Dedifferentiated amniotic fluid mesenchymal stem cell (primary cell): ENCODE results near the gene DLST.

Experiments used
- DNase-seq: peaks from one replicate; pipeline ENCODE4 v3.0.0-alpha.2; 2016; ENCODE audit errors: extremely low spot score

Gene DLST

DNA sequence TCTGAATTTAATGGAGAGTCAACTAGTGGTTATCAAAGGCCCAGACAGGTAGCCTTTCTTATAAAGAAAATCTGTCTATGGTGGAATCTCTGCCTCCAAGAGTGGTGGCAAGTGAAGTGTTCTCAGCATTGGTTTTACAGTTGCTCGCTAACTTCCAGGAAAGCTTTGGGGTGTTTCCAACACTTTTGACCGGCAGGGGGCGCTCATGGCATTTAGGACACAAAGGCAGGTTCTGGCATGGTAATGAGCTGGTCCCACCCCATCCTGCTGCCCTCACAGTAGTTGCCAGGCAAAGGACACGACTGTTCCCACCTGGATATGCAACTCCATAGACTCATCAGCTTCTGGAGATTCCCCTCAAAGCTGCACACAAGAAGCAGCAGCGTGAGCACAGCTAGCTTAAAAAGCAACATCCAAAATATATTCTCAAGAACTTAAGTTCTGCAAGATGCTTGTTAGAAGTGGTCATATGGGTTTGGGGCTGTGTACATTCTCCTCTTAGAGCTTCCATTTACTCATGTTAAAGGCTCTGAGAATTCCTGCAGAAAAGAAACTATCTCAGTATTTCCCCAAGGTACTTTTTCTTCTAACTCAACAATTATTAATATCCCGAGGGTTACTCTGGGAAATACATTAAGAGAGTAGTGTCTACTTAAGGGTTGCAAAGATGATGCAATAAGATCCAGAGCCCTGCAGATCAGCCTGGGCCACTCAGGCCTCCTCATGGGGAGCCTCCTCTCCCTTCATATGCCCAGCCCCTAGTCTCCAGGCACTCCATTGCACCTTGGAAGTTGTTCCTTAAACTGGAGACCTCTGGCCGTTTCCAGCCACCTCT lies 20.6 kb upstream of the DLST start:
- DNase-seq, result peak; percentile 85

GRCh38 chr14:74861734-74862090 lies 20.0 kb upstream of the DLST start:
- no peak for DNase-seq

- DNase-seq, result no peak
These were observed 18.4 kb upstream of the DLST start for GRCh38 chr14:74863274-74863673.

DNA sequence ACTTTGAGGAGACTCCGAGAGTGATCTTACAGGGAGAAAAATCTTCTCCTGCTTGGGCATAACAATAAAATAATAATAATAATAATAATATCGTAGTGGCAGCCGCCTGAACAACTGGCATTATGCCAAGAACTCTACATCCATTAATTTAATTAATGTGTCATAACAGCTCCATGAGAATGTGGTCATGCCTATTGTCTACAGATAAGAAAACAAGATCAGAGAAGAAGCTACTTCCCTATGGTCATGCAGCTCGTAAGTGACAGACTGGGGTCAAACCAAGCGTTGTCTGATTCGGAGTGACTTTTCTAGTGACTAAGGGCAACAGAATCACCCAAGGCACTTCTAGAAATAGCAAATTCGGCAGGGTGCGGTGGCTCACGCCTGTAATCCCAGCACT lies 17.5 kb upstream of the DLST start:
- no peak for DNase-seq

GRCh38 chr14:74865156-74865555 lies 16.6 kb upstream of the DLST start:
- DNase-seq, result no peak

DNA sequence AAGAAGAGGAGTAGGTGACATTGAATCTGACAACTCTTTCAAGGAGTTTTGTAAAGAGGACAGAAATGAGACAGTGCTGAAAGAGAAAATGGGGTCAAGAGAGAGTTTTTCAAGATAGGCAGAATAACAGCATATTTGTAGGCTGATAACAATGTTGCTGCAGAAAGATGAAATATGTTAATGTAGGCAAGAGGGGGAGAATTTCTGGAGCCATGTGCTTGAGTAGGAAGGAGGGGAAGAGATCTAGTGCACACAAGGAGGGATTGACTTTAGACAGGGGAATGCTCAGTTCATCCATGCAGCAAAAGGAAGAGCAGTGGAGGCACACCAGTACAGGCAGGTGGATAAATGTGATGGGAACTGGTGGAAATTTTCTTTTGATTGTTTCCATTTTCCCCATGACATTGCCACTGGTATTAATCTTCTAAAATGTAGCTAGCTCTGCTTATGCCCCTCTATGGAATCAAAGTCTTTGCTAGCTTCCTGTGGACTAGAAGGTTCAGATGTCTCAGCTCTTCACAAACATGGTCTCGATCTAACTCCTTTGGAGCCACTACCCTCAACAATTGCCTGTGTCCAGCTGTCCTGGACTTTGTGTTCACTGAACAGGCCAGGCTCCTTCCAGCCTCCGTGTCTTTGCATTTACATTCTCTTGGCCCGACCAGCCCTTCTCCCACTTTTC lies 14.9 kb upstream of the DLST start:
- DNase-seq, result no peak

- peak; percentile 71 for DNase-seq
These were observed 14.0 kb upstream of the DLST start for GRCh38 chr14:74867673-74868072.

- no peak for DNase-seq
These were observed 13.0 kb upstream of the DLST start for GRCh38 chr14:74868739-74869138.

DNA sequence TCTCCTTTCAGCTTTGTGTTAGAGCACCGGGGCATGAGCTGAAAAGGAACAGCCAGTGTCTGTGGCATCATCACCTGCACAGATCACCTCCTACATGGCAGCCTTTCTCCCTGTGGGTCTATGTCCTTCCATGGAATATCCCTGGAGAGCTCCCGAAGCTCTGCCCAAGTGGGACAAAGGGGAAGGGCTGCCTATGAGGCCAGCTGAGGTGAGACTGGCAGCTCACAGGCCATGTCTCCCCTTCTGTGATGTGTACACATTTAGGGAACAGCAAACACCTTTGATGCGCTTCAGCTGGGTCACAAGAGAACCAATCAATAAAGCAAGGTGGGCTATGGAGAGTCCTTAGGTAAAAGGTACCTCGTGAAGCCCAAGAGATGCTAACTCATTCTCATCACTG lies 9.9 kb upstream of the DLST start:
- DNase-seq, result no peak

GRCh38 chr14:74875204-74875603 lies 6.5 kb upstream of the DLST start:
- DNase-seq, result no peak

DNA sequence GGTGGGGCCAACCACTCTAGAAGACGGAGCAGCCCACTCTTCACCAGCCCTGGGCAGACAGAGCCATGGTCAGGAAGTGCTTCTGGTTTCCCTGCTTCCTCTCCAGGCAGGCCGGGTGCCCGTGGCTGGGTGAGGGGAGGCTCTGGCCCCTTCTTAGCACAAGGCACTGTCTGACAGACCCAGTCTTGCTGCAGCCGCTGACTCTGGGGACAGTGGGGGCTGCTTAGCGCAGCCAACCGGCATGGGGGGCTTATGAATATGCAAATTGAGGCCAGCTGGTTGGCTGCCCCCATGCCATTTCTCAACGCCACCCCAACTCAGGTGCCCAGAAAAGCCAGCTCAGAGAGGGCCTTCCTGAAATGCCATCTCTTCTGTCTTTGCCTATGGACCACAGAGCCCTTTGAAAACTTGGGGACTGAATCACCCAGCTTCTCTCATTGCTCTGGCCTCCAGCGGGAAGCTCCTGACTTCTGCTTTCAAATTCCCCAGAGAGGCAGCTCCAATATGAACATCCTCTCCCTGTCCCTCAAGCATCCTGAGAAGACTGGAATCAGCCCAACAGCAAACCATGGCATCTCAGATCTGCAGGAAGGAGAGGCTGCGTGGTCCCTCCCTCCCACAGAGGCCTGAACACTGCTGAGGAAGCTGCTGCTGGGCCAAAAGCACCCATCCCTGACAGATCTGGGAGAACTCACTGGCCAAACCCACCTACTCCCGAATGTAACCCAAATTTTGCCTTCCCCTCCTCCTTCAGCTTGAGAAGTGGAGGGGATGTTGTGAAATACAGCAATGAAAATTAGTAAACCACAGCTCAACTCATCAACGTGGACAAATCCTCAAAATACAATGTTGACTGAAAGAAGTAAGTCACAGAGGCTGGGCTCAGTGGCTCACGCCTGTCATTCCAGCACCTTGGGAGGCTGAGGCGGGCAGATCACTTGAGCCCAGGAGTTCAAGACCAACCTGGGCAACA lies 5.5 kb upstream of the DLST start, which contains the start of gene PROX2:
Gene PROX2, minus strand, starts transcription at position 205 of the 973 bp plus-strand sequence. CDS start 12,311 bp downstream, outside the sequence.
- no peak for DNase-seq

- no peak for DNase-seq
These were observed 2.1 kb upstream of the DLST start for GRCh38 chr14:74879427-74880182.

GRCh38 chr14:74882103-74882920 lies 596 bp downstream of the DLST start:
- peak; percentile 17 for DNase-seq

GRCh38 chr14:74886001-74886400 lies 4.3 kb downstream of the DLST start:
- DNase-seq, result peak; percentile 93

- DNase-seq, result no peak
These were observed 6.7 kb downstream of the DLST start for GRCh38 chr14:74888164-74889158.

DNA sequence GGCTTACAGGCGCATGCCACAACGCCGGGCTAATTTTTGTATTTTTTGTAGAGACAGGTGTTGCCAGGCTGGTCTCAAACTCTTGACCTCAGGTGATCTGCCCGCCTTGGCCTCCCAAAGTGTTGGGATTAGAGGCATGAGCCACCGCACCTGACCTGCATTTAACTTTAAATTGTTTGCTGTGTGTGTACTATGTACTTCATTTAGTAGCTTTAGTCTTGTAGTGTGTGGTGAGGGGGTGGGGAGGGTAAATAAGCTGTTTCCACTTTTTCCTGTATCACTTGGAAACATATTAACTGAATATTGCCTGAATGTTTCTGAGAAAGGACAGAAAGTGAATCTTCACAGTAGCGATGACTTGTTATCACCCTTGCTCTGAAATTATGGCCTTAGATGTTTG lies 8.5 kb downstream of the DLST start:
- DNase-seq, result no peak

DNA sequence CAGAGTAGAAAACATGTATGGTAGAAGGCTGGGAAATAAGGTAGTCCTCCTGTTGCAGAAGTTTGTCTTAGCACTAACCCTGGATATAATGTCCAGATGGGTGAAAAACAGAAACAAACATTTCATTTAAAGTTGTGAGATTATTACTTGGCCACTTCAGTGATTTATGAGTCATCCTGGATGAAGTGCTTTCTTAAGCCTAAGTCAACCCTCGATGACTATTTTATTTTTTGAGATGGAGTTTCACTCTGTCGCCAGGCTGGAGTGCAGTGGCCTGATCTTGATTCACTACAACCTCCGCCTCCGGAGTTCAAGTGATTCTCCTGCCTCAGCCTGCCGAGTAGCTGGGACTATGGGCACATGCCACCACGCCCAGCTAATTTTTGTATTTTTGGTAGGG lies 10.2 kb downstream of the DLST start:
- DNase-seq, result no peak

DNA sequence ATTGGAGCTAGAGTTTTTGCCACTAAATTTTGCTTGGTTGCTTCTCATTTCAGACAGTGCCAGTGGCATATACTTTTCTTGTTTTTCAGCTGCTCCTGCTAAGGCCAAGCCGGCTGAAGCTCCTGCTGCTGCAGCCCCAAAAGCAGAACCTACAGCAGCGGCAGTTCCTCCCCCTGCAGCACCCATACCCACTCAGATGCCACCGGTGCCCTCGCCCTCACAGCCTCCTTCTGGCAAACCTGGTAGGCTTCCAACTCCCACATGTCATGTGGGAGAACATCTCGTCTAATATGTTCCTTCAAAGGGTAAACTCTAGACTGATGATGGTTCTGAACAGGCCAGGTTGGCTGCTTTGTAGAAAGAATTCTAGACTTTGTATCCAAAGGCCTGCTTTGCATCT lies 11.0 kb downstream of the DLST start:
- no peak for DNase-seq

- DNase-seq, result no peak
These were observed 11.9 kb downstream of the DLST start for GRCh38 chr14:74893614-74894091.
